ENCODE results near the gene TAP1.
"Not testable (repeated sequence)": the region's sequence is repeated elsewhere in the genome, so short reads cannot be mapped to it uniquely, and the experiment has no call there.

The TAP1 gene

GRCh38 chr6:32807020-32807580, 46.4 kb downstream of the TAP1 start:
- DNase-seq (ENCODE audit: low read depth, low spot score): no peak

GRCh38 chr6:32805404-32805803, 48.1 kb downstream of the TAP1 start:
- DNase-seq (ENCODE audit: low read depth, low spot score): not testable (repeated sequence)

GRCh38 chr6:32803416-32803815, 50.1 kb downstream of the TAP1 start:
- no peak for DNase-seq (ENCODE audit: low read depth, low spot score)

GRCh38 chr6:32799740-32800139, 53.8 kb downstream of the TAP1 start:
- DNase-seq (ENCODE audit: low read depth, low spot score): no peak

GRCh38 chr6:32799168-32799567, 54.3 kb downstream of the TAP1 start:
- DNase-seq (ENCODE audit: low read depth, low spot score): no peak

- peak; percentile 35 for DNase-seq (ENCODE audit: low read depth, low spot score)
These were observed 56.4 kb downstream of the TAP1 start for GRCh38 chr6:32796848-32797776.

All from iPS DF 19.7 (cell line).